Smooth muscle cell of the brain vasculature (primary cell): Measurements from ENCODE around the gene RAPGEF5.

Source experiments
- DNase-seq: peaks from one replicate; pipeline ENCODE4 v3.0.0-alpha.2; 2012; ENCODE audit warnings: low read depth, low spot score

RAPGEF5 gene

DNA sequence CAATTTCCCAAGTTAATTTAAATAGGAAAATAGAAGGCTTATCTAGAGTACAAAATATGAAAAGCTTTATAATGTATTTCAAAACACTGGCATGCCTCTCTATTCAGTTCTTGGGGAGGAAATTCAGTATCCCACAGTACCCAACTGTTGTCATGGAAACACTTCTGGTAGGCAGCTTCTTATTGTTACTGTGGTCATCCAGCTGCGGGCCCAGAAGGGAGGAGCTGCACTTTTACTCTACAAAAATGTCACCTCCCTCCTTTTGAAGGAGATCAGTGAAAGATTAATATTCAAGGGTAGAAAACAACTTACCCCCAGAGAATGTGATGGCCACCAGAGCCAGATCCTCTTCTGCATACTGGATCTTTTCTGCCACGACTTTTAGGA is 202.8 kb downstream of the RAPGEF5 start:
- no peak for DNase-seq

GRCh38 chr7:22153432-22154142 is 203.4 kb downstream of the RAPGEF5 start:
- DNase-seq = no peak

DNA sequence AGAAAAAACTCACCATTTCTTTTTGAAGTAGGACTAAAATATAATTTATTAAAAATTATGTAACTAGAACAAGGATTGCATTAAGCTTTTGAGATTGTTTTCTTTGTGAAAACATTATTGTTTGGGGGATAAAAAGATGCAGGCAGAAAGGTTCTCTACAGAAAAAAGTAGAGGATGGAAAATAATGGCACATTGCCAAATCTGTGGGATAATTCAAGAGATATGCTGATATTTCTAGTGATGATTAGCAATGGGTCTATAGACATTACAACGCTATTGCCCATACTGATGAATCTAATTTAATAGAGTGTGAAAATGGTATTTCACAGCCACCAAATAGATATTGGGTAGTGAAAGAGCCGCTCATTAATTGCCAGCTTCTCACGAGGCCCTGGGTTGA is 204.3 kb downstream of the RAPGEF5 start:
- no peak for DNase-seq

DNA sequence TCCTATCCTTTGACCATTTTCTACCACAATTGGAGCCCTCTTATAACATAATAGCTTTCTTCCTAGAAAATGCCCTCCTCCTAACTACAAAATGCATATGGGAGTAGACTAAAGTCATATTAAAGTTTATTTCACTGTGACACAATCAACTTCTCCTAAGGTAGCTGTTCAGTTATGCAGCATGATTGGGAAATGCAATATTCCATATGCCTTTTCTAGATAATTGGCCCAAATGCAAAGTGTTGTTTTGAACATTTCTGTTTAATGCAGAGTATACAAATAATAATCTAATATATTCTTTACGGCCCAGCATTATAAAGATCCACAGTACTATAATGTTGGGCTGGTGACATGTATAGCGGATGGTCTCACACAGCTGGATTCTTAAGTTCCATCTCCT is 205.1 kb downstream of the RAPGEF5 start:
- no peak for DNase-seq

- DNase-seq = no peak
Observed at GRCh38 chr7:22150221-22150620, 206.7 kb downstream of the RAPGEF5 start.

- no peak for DNase-seq
Observed at GRCh38 chr7:22147868-22148267, 209.1 kb downstream of the RAPGEF5 start.

DNA sequence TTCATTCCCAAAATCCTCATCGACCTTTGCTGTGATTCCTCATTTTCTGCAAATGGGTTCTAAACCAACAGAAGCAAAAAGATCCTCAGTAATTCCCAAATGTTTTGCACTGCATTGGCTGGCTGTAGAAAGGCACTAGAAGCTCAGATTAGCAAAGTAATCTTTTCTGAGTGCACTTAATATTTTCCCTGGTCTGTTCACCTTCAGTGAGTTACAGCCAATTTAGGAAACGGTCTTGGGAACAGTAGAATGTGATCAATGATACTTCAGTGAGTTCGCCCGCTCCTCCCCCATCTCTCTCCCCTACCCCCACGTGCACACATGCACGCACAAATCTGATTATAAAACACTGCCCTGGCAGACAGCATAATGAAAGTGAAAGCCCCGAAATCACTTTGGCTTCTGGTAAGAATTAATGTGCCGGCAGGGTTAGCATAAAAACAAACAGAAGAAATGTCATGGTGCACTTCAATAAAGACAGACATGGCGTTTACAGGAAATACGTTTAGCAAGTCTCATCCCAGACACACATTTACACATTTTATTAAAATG is 209.9 kb downstream of the RAPGEF5 start:
- DNase-seq = no peak

DNA sequence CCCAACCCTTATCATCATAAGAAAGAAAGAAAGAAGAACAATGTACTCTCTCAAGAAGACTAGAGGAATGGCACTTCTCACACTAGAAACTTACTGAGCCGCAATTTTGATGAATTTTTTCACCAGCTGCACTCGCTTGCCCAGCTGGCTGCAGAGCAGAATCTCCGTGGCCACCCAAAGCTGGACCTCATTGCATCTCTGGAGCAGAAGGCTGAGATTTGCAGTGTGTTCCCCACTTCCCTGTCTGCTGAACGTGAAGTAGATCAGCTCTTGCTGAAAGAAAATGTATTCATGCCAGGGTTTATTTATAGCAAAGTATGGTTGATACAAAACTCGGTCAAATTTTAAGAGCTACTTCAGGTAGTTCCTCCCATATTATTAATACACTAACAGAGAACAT is 212.0 kb downstream of the RAPGEF5 start:
- DNase-seq = no peak

- no peak for DNase-seq
Observed at GRCh38 chr7:22143491-22143890, 213.5 kb downstream of the RAPGEF5 start.

DNA sequence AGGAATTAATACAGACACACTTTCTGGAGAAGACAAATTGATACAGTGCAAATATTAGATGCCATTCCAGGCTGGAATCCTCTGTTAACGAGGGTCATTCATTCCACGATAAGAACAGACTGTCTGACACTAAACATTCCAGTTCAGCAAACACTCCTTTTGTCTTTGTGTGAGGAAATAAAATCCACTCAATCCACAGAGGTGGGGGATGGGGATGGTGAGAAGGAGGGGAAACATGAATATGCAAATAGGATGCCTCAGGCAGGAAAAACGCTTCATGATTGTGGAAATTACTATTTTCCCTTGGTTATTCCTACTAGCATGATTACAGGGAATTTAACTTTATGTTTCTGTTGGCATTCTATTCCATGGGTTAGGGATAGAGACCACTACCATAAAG is 214.4 kb downstream of the RAPGEF5 start:
- DNase-seq = no peak

DNA sequence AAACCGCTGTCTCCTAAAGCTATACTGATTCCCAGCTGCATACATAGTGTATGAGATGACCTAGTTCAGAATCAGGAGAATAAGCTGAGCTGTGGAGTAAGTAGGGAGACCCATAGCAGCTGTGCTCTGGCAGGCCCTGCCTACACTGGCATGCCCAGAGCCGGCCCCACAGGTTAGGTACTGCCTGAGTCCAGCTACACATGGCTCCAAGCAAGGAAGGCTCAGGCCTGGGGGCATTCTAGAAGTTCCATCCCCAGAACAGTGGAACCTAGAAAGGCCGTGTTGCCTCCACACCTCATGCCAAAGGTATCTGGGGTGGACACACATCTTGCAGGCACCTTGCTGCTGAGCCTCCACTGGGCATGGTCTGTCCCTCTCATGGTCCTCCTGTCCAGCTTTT is 215.6 kb downstream of the RAPGEF5 start:
- no peak for DNase-seq

DNA sequence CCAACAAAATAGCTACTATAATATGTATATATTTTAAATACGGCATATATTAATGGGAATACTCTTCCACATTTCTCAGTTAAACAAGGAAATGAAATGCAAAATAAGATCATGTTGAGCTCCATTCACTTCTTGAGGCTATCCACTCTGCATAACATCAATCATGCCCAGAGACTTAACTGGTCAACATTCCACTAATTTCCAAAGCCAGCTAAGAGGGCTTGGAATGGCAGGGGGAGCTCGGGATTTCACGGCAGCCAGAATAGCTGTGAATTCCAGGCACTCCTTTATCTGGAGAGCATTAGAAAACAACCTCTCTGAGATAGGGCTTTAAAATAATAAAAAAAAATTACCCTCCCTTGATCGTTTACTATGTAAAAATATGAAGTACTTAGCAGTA is 216.4 kb downstream of the RAPGEF5 start:
- DNase-seq = no peak

DNA sequence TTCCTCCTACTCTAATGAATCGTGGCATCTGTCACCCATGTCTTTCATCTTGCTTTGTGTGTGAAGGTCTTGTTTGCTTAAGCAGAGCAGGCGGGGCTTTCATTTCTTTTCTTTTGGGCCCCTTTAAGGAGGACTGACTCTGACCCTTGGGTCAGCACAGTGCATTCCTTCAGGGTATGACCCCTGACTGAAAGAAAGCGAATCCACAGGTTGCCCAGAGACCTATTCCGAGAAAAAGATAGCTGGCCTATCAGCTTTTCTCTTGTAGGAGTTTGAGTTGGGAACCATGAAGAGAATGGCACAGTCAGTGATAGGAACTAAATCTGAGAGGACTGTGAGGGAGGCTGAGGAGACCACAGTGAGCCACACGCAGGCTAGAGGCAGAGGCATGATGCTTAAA is 218.1 kb downstream of the RAPGEF5 start:
- DNase-seq = no peak

DNA sequence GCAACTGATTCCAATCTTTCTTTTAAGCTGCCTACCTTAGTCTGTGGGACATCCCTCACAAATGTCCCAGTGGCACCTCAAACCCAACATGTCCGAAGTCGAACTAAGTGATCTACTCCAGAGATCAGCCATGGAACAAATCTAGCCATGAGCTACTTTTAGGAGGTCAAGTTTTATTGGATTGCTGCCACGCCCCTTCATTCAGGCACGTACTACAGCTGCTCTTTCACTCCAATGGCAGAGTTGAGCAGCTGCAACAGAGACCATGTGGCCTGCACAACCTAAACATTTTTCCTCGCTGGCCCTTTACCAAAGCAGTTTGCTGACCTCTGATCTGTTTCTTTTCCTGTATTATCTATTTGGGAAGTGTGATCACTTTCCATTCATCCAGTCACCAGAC is 218.8 kb downstream of the RAPGEF5 start:
- DNase-seq = no peak

- DNase-seq = no peak
Observed at GRCh38 chr7:22137466-22137865, 219.5 kb downstream of the RAPGEF5 start.

DNA sequence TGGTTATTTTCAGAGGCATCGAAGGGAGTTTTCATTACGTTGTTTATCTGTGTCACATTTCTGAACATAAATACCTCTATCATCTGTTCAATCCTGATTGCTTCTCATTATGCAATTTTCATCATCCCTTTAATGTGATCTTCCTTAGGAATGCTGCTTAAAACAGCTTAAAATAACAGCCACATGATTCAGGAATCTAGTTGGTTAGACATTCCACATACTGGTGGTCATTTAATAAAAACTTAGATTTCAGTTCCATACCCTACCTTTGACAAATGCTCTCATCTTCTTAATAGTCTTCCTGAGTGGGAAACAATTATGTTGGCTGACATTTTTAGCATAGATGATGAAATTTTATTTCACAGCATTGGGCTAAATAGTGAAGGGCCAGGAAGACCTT is 219.9 kb downstream of the RAPGEF5 start:
- DNase-seq = no peak

DNA sequence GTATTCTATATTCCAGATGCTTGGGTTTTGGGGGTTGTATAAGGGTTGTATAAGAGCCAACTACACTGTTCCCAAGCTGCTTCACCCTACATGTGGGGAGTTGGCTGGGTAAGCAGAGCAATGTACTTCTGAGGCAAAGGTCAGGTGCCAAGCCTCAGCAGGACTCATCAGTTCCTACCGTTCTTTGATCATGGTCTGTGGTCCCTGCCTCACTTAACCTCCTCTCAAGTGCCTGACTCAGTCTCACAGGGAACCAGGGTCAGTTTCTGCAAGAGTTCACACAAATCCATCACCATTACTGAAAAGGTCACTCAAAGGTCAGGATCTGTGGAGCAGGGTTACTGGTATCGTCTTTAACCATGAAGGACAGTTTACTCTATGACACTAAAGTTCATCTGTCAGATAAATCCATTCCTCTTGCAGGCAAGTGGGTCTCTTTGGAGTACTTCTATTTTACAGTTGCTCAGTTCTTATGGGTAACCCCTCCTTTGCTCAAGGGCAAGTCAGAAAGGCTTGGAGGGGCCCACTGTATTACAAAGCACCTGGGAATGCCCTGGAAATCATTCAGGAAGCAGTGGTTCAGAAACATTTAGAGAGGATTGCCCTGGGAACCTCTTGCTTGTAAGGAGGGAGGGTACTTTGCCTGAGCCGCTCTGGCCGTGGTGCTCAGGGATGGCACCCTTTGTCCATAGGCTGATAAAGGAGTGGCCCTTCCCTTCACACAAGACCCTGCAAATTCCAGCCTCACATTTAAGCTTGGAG is 227.0 kb downstream of the RAPGEF5 start:
- no peak for DNase-seq

- DNase-seq = no peak
Observed at GRCh38 chr7:22129166-22129565, 227.8 kb downstream of the RAPGEF5 start.

DNA sequence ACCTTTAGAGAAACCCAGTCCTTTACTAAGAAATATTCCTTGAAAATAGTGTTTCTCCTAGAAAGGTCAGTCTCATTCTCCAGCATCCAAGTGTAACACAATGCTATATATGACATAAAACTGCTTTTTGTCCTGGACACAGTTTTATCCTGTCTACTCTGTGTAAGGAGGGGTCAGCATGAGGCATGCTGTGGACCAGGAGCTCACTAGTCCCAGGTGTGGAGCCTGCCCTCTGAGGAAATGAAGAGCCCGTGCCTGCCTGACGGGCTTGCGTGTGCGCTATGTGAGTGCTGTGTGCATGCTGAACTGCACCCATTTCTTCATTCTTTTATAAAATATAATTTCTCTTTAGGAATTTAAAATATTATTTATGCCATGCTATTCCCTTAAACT is 228.4 kb downstream of the RAPGEF5 start:
- DNase-seq = no peak

GRCh38 chr7:22127835-22128527 is 229.0 kb downstream of the RAPGEF5 start:
- no peak for DNase-seq

DNA sequence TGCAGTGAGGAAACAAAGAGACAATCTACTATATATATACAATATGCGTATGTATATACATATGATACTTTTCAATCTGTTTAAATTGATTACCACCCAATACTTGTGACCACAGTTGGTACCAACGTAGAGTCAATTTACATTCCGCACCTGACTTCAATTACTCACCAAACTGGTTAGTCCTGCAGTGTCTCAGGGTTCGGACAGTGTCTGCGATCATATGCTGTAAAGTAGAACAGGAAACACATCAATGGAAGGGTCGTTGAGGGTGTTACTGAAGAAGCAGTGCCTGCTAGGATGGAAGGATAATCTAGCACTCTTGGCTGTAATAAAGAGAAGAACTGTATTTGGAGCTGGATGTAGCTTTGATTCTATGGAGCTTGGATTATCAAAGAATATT is 231.5 kb downstream of the RAPGEF5 start:
- no peak for DNase-seq

- DNase-seq = no peak
Observed at GRCh38 chr7:22124941-22125340, 232.0 kb downstream of the RAPGEF5 start.

DNA sequence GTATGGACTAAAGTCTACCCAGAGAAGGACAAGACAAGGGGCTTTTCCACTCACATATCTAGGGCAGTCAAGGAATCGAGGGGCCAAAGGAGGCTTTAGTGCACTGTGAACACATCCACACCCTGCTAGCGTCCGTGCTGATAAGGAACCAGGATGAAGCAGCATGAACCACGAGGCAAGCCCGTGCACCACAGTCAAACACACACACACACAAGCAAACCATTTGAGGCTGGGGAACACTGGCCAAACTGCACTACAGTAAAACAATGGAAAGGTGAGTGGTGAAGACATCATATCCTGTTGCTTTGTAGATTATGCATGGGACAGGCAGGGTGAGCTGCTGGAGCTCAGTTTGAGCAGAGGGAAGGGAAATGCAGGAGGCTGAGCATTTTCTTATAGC is 233.8 kb downstream of the RAPGEF5 start:
- DNase-seq = no peak
